ENCODE data around the gene FHAD1. TPM values are rescaled to one million over a fixed set of nuclear protein-coding genes. Genes with fewer than 3 reads are reported as not detected.
A peak's percentile ranks its signal among the peaks of the same experiment; 100 is the strongest.
"Not testable (repeated sequence)": the region's sequence is repeated elsewhere in the genome, so short reads cannot be mapped to it uniquely, and the experiment has no call there.

Gene FHAD1
- total RNA-seq, 1 donor from 2014 or later = 0.99 TPM

GRCh38 chr1:15413563-15414444 lies 166.8 kb downstream of the FHAD1 start:
- no peak for DNase-seq (ENCODE audit: low read depth)

GRCh38 chr1:15414445-15414983 lies 167.5 kb downstream of the FHAD1 start:
- no peak for DNase-seq (ENCODE audit: low read depth)

GRCh38 chr1:15417059-15417934 lies 170.3 kb downstream of the FHAD1 start:
- no peak for DNase-seq (ENCODE audit: low read depth)

- no peak for DNase-seq (ENCODE audit: low read depth)
Observed at GRCh38 chr1:15418806-15419515, 171.9 kb downstream of the FHAD1 start.

- DNase-seq (ENCODE audit: low read depth) = no peak
Observed at GRCh38 chr1:15420853-15421465, 173.9 kb downstream of the FHAD1 start.

GRCh38 chr1:15422871-15423270 lies 175.8 kb downstream of the FHAD1 start:
- DNase-seq (ENCODE audit: low read depth) = no peak

GRCh38 chr1:15423355-15424077 lies 176.5 kb downstream of the FHAD1 start:
- peak; percentile 86 for DNase-seq (ENCODE audit: low read depth)

GRCh38 chr1:15424146-15424667 lies 177.2 kb downstream of the FHAD1 start:
- peak; percentile 72 for DNase-seq (ENCODE audit: low read depth)

GRCh38 chr1:15424981-15425380 lies 178.0 kb downstream of the FHAD1 start:
- peak; percentile 80 for DNase-seq (ENCODE audit: low read depth)

GRCh38 chr1:15425521-15425920 lies 178.5 kb downstream of the FHAD1 start:
- DNase-seq (ENCODE audit: low read depth) = no peak

- peak; percentile 69 for DNase-seq (ENCODE audit: low read depth)
Observed at GRCh38 chr1:15425958-15426357, 178.9 kb downstream of the FHAD1 start.

GRCh38 chr1:15426492-15427279 lies 179.7 kb downstream of the FHAD1 start:
- no peak for DNase-seq (ENCODE audit: low read depth)

- DNase-seq (ENCODE audit: low read depth) = no peak
Observed at GRCh38 chr1:15427280-15427666, 180.2 kb downstream of the FHAD1 start.

- DNase-seq (ENCODE audit: low read depth) = not testable (repeated sequence)
Observed at GRCh38 chr1:15428252-15428651, 181.2 kb downstream of the FHAD1 start.

GRCh38 chr1:15428815-15429435 lies 181.9 kb downstream of the FHAD1 start:
- no peak for DNase-seq (ENCODE audit: low read depth)

- no peak for DNase-seq (ENCODE audit: low read depth)
Observed at GRCh38 chr1:15429701-15430149, 182.7 kb downstream of the FHAD1 start.

GRCh38 chr1:15430787-15431570 lies 184.0 kb downstream of the FHAD1 start:
- peak; percentile 66 for DNase-seq (ENCODE audit: low read depth)

- DNase-seq (ENCODE audit: low read depth) = no peak
Observed at GRCh38 chr1:15431571-15431948, 184.5 kb downstream of the FHAD1 start.
